HepG2 (cell line): ENCODE data around the gene BTBD1. TPM values are rescaled to one million over a fixed set of nuclear protein-coding genes. Genes with fewer than 3 reads are reported as not detected.

Experiments
- CEBPB ChIP-seq: IDR thresholded peaks from 2 replicates; pipeline ENCODE4 v1.6.1; 2011; ENCODE audit warnings: low read depth, low read length, improper control_type of control experiment, borderline replicate concordance
- IKZF4 ChIP-seq: sonication (generic); formaldehyde crosslinking; IDR thresholded peaks from 2 replicates; pipeline ENCODE4 v1.5.1; 2020; ENCODE audit warnings: borderline replicate concordance, mild to moderate bottlenecking, low read depth, missing genetic modification reagents; ENCODE audit errors: not compliant biosample characterization
- JUND ChIP-seq: sonication (generic); formaldehyde crosslinking; IDR thresholded peaks from 2 replicates; pipeline ENCODE4 v1.8.0; 2022; ENCODE audit warnings: mild to moderate bottlenecking, missing genetic modification reagents
- KDM1A ChIP-seq: IDR thresholded peaks from 2 replicates; pipeline ENCODE4 v1.6.1; 2016; ENCODE audit warnings: missing compliant biosample characterization
- KLF6 ChIP-seq: IDR thresholded peaks from 2 replicates; pipeline ENCODE4 v1.8.0; 2016; ENCODE audit warnings: missing biosample characterization, missing genetic modification reagents
- KMT2A ChIP-seq: sonication (generic); formaldehyde crosslinking; IDR thresholded peaks from 2 replicates; pipeline ENCODE4 v1.4.0; 2020; ENCODE audit warnings: missing genetic modification reagents
- MED1 ChIP-seq: sonication (generic); formaldehyde crosslinking; IDR thresholded peaks from 2 replicates; pipeline ENCODE4 v1.4.0; 2020; ENCODE audit warnings: missing genetic modification reagents
- MXD3 ChIP-seq: IDR thresholded peaks from 2 replicates; pipeline ENCODE4 v1.6.1; 2016; ENCODE audit warnings: mild to moderate bottlenecking, missing biosample characterization, missing genetic modification reagents
- NFIB ChIP-seq: sonication (generic); formaldehyde crosslinking; IDR thresholded peaks from 2 replicates; pipeline ENCODE4 v1.9.0; 2021; ENCODE audit warnings: missing genetic modification reagents, mild to moderate bottlenecking, borderline replicate concordance
- NR2F1 ChIP-seq, 2 experiments: fragments of 450-650 bp in 1 of 2; formaldehyde crosslinking in 1 of 2; IDR thresholded peaks; 2 replicates each; pipeline versions ENCODE4 v1.5.0 to v1.6.1; 2016 to 2020; ENCODE audit warnings: mild to moderate bottlenecking in 1 of 2, missing compliant biosample characterization in 1 of 2, missing genetic modification reagents in 1 of 2, moderate library complexity in 1 of 2
- PATZ1 ChIP-seq: sonication (generic); formaldehyde crosslinking; IDR thresholded peaks from 2 replicates; pipeline ENCODE4 v1.4.0; 2020; ENCODE audit warnings: missing genetic modification reagents
- SMAD1 ChIP-seq: sonication (generic); formaldehyde crosslinking; IDR thresholded peaks from 2 replicates; pipeline ENCODE4 v1.4.0; 2020; ENCODE audit warnings: missing genetic modification reagents, low read depth, mild to moderate bottlenecking, borderline replicate concordance
- SNAPC2 ChIP-seq: sonication (generic); formaldehyde crosslinking; IDR thresholded peaks from 2 replicates; pipeline ENCODE4 v1.8.1; 2022; ENCODE audit warnings: mild to moderate bottlenecking, missing genetic modification reagents
- SPEN ChIP-seq: sonication (generic); formaldehyde crosslinking; IDR thresholded peaks from 2 replicates; pipeline ENCODE4 v1.5.1; 2020; ENCODE audit warnings: low read depth, mild to moderate bottlenecking, missing genetic modification reagents
- TAF1 ChIP-seq: sonication (generic); formaldehyde crosslinking; IDR thresholded peaks from 2 replicates; pipeline ENCODE4 v1.4.0; 2020; ENCODE audit warnings: missing genetic modification reagents
- ZKSCAN1 ChIP-seq: fragments of 150-350 bp; IDR thresholded peaks from 2 replicates; pipeline ENCODE4 v1.6.1; 2014; ENCODE audit warnings: low read length
- ZNF12 ChIP-seq: sonication (generic); formaldehyde crosslinking; IDR thresholded peaks from 2 replicates; pipeline ENCODE4 v1.5.0; 2020; ENCODE audit warnings: missing genetic modification reagents
- ZNF30 ChIP-seq: sonication (generic); formaldehyde crosslinking; IDR thresholded peaks from 2 replicates; pipeline ENCODE4 v1.5.0; 2020; ENCODE audit warnings: mild to moderate bottlenecking, missing genetic modification reagents
- ZNF326 ChIP-seq: sonication (generic); formaldehyde crosslinking; IDR thresholded peaks from 2 replicates; pipeline ENCODE4 v1.4.0; 2020; ENCODE audit warnings: missing genetic modification reagents, borderline replicate concordance
- ZNF550 ChIP-seq: sonication (generic); formaldehyde crosslinking; IDR thresholded peaks from 2 replicates; pipeline ENCODE4 v1.4.0; 2020; ENCODE audit warnings: mild to moderate bottlenecking, missing genetic modification reagents, borderline replicate concordance
- ZNF687 ChIP-seq: sonication (generic); formaldehyde crosslinking; IDR thresholded peaks from 2 replicates; pipeline ENCODE4 v1.5.1; 2020; ENCODE audit warnings: mild to moderate bottlenecking, missing genetic modification reagents, moderate library complexity
- ZNF691 ChIP-seq: sonication (generic); formaldehyde crosslinking; IDR thresholded peaks from 2 replicates; pipeline ENCODE4 v1.4.0; 2020; ENCODE audit warnings: missing genetic modification reagents, low read depth, mild to moderate bottlenecking, borderline replicate concordance
- polyA plus RNA-seq, 8 experiments: library from polyadenylated mRNA; depleted of rRNA in 3 of 8; stranded (reverse) in 7 of 8; unstranded in 1 of 8; fragments of >200 nt; fragmentation: Illumina TruSeq in 4 of 8; extraction: Trizol in 4 of 8; gene quantifications; 2 replicates each; pipeline versions ENCODE4 v1.2.1 to v1.2.3, GENCODE V29; 2011 to 2016; ENCODE audit warnings: low read depth in 4 of 8, missing spikeins in 1 of 8, mixed read lengths in 1 of 8; ENCODE audit not compliant: insufficient read depth in 1 of 8
- total RNA-seq, 5 experiments: library from RNA; depleted of rRNA; stranded (reverse); fragments of >200 nt; fragmentation: Illumina TruSeq; extraction: Trizol; gene quantifications; 2 replicates each; pipeline ENCODE4 v1.2.3, GENCODE V29; 2016; ENCODE audit warnings: low read depth in 1 of 5

Gene BTBD1
- total and polyA plus RNA-seq, 2 of the 13 experiments (the other 11 are each of a cell fraction or from before 2014, with no cell fraction given) = 32.1 to 53.9 TPM

GRCh38 chr15:82985688-82986441 lies 81.2 kb downstream of the BTBD1 start, which contains the start of gene RAMAC (continued):
- TF ChIP-seq MXD3 (CRISPR knock-in tag) (peak; percentile 95), NR2F1 (CRISPR knock-in tag; IDR thresholded peaks at IDR 0.05) (no peak), SMAD1 (CRISPR knock-in tag) (no peak), ZNF12 (CRISPR knock-in tag) (peak; percentile 40; the same call in 1 of the 2 replicates), KLF6 (CRISPR knock-in tag) (no peak), KDM1A (CRISPR knock-in tag) (no peak), NFIB (CRISPR knock-in tag) (peak; percentile 10; the same call in 1 of the 2 replicates), IKZF4 (CRISPR knock-in tag) (no peak), PATZ1 (no peak; the same call in 1 of the 2 replicates), JUND (CRISPR knock-in tag) (0 out of 2 replicates have a peak, but pooled peaks have one; percentile 33), ZNF691 (CRISPR knock-in tag) (no peak), ZKSCAN1 (no peak), ZNF687 (CRISPR knock-in tag) (peak; percentile 100), ZNF550 (CRISPR knock-in tag) (0 out of 2 replicates have a peak, but pooled peaks have one; percentile 41), SPEN (CRISPR knock-in tag) (peak; percentile 81), SNAPC2 (CRISPR knock-in tag) (peak; percentile 54; the same call in 1 of the 2 replicates), CEBPB (no peak; the same call in 1 of the 2 replicates), MED1 (CRISPR knock-in tag) (peak; percentile 18; the same call in 1 of the 2 replicates), ZNF326 (CRISPR knock-in tag) (no peak), TAF1 (peak; percentile 77), ZNF30 (peak; percentile 88), KMT2A (CRISPR knock-in tag) (peak; percentile 70)
